Mucosa of stomach (tissue), 1 donor: ENCODE results near the gene B3GALT5.

ENCODE experiments used
- H3K27me3 ChIP-seq: one replicate; pipeline ENCODE4 v1.7.0; 2013; ENCODE audit warnings: mild to moderate bottlenecking, low read length; ENCODE audit not compliant: control insufficient read depth, insufficient read depth
- H3K36me3 ChIP-seq: one replicate; pipeline ENCODE4 v1.7.0; 2013; ENCODE audit warnings: low read length; ENCODE audit not compliant: control insufficient read depth, insufficient read depth
- H3K4me1 ChIP-seq: one replicate; pipeline ENCODE4 v1.7.0; 2013; ENCODE audit warnings: mild to moderate bottlenecking, low read length; ENCODE audit not compliant: control insufficient read depth, insufficient read depth
- H3K4me3 ChIP-seq: one replicate; pipeline ENCODE4 v1.7.0; 2013; ENCODE audit warnings: low read length
- H3K9ac ChIP-seq: one replicate; pipeline ENCODE4 v1.7.0; 2013; ENCODE audit warnings: mild to moderate bottlenecking, low read length, moderate library complexity
- H3K9me3 ChIP-seq: one replicate; pipeline ENCODE4 v1.7.0; 2013; ENCODE audit warnings: mild to moderate bottlenecking, low read length, moderate library complexity; ENCODE audit not compliant: control insufficient read depth
- donor health status: Pancreatic carcinoma.

B3GALT5 gene

GRCh38 chr21:39694750-39695149, 82.0 kb downstream of the B3GALT5 start:
- Histone ChIP-seq H3K9ac (no peak overlapping the region), H3K9me3 (no peaks in the 10 kb centered on the region), H3K27me3 (peaks cover 1% of the 10 kb centered on the region), H3K36me3 (no peaks in the 10 kb centered on the region), H3K4me1 (peaks cover under 1% of the 10 kb centered on the region), H3K4me3 (no peak overlapping the region)

DNA sequence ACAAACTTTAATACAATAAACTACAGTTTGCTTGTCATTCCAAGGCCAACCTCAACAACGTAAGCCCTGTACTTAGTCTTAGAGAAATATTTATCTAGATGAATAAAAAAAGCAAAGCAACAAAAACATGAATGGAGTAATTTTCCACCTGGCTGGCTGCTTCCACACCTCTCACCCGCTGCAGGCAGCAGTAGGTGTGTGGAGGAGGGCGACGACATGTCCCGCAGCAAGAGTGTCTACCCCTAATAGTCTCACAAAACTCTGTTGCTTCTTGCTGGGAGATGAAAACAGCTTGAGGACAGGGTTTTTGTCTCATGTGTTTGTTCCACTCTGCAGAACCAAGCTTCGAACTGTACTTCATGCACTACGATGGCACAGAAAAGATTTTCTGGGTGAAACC, 83.5 kb downstream of the B3GALT5 start:
- Histone ChIP-seq H3K9ac (no peak overlapping the region), H3K9me3 (no peaks in the 10 kb centered on the region), H3K27me3 (peaks cover 6% of the 10 kb centered on the region), H3K36me3 (no peaks in the 10 kb centered on the region), H3K4me1 (peaks cover 6% of the 10 kb centered on the region), H3K4me3 (no peak overlapping the region)

DNA sequence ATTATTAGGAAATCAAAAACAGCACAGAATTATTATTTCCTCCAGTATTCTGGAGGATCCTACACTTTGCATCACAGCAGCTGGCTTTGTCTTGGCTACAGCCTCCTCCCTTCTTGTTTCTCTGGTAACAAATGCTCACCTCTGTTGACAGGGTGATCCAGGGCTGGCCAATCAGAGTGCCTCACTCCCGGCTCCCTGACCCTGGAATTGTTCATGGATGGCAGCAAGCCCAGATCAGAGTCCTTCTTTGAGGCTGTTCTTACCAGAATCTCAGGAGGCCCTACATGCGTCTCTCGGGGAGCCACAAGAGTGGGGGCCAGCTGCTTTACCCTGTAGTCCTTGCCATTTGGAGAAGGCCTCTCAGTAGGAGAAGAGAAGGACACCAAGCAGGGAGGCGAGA, 83.9 kb downstream of the B3GALT5 start:
- Histone ChIP-seq H3K36me3 (no peaks in the 10 kb centered on the region), H3K9me3 (no peaks in the 10 kb centered on the region), H3K4me3 (no peak overlapping the region), H3K9ac (no peak overlapping the region), H3K4me1 (peaks cover 6% of the 10 kb centered on the region), H3K27me3 (peaks cover 6% of the 10 kb centered on the region)

DNA sequence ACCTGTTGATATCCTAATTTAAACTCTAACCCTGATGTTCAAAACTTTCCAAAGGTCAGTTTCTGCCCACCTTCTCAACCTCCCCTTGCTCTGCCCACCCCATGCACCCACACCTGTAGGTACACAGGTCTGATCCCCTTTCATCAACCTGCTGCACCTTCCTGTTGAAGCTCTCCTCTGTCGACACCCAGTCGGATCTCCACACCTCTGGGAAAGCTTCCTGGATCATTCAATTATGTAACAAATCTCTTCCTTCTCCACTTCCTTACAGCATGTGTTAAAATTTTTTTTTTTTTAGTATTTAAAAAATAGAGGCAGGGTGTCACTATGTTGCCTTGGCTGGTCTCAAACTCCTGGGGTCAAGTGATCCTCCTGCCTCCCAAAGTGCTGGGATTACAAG, 87.6 kb downstream of the B3GALT5 start:
- no peaks in the 10 kb centered on the region for H3K36me3 ChIP-seq
- peaks cover 6% of the 10 kb centered on the region for H3K27me3 ChIP-seq
- H3K9me3 ChIP-seq = no peaks in the 10 kb centered on the region
- H3K4me3 ChIP-seq = no peak overlapping the region
- H3K9ac ChIP-seq = no peak overlapping the region
- H3K4me1 ChIP-seq = peaks cover 16% of the 10 kb centered on the region

GRCh38 chr21:39703578-39703977, 90.8 kb downstream of the B3GALT5 start:
- Histone ChIP-seq H3K9me3 (no peaks in the 10 kb centered on the region), H3K4me1 (peaks cover 16% of the 10 kb centered on the region), H3K9ac (no peak overlapping the region), H3K36me3 (no peaks in the 10 kb centered on the region), H3K4me3 (no peak overlapping the region), H3K27me3 (peaks cover 6% of the 10 kb centered on the region)

DNA sequence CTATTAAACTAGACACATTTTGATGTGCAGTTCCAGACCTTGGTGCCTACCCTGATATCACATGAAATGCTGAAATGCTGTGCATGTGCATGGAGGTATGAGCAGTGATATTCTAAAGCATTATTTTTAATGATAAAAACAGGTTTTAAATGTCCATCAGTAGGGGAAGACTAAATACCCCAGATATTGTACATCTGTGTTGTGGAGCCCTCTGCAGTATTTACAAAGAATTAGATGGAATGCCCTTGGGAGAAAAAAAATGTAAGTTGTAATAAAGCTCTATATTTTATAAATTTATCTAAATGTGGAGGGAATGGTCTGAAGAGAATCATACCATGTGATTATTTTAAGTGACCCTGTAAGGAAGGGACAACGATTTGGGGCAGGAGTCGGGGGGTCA, 93.1 kb downstream of the B3GALT5 start:
- Histone ChIP-seq H3K36me3 (no peaks in the 10 kb centered on the region), H3K4me3 (no peak overlapping the region), H3K9ac (no peak overlapping the region), H3K4me1 (peaks cover 10% of the 10 kb centered on the region), H3K27me3 (no peaks in the 10 kb centered on the region), H3K9me3 (no peaks in the 10 kb centered on the region)

DNA sequence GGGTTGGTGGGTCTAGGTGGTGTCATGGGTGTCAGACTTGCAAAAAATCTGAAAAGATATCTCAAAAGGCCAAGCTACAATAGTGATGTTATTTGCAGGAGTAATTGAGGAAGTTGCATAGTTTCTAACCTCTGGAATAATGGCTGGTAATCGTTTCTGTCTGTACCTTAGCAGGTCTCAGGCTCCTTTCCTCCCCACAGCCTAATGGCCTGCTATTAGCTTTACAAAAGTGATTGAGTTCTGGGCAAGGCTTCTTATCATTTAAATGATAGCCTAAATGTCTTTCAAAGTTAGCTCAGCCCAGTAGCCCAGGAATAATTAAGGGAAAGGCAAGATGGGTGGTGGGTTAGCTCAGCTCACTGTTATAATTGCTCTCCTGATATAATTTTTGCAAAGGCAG, 94.6 kb downstream of the B3GALT5 start:
- H3K9ac ChIP-seq = no peak overlapping the region
- no peak overlapping the region for H3K4me3 ChIP-seq
- no peaks in the 10 kb centered on the region for H3K9me3 ChIP-seq
- H3K36me3 ChIP-seq = no peaks in the 10 kb centered on the region
- no peaks in the 10 kb centered on the region for H3K27me3 ChIP-seq
- peaks cover 3% of the 10 kb centered on the region for H3K4me1 ChIP-seq

DNA sequence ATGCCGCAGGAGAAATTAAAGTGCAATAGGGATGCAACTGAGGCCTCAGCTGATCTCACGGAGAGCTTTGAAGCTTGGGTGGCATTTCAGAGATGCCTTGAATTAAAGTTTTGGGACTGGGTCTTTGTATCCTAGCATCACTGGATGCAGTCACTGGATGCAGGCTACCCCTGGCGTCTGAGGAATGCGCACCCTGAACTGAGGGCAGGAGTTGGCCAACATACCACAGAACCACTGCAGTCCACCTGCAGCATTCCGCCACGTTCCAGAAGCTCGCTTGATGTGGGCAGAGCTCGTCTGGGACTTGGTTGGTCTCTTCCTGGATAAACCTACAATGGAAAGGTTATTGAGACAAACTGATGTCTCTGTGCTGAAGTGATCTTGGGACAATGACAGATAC, 98.1 kb downstream of the B3GALT5 start:
- H3K36me3 ChIP-seq = no peaks in the 10 kb centered on the region

GRCh38 chr21:39712273-39712672, 99.5 kb downstream of the B3GALT5 start:
- no peaks in the 10 kb centered on the region for H3K36me3 ChIP-seq
- H3K9ac ChIP-seq = no peak overlapping the region
- H3K27me3 ChIP-seq = no peaks in the 10 kb centered on the region
- H3K9me3 ChIP-seq = no peaks in the 10 kb centered on the region
- no peaks in the 10 kb centered on the region for H3K4me1 ChIP-seq
- H3K4me3 ChIP-seq = no peak overlapping the region

More for the DNA sequence above, 98.1 kb downstream of the B3GALT5 start:
- Histone ChIP-seq H3K4me3 (no peak overlapping the region), H3K9me3 (no peaks in the 10 kb centered on the region), H3K9ac (no peak overlapping the region), H3K4me1 (no peaks in the 10 kb centered on the region), H3K27me3 (no peaks in the 10 kb centered on the region)

DNA sequence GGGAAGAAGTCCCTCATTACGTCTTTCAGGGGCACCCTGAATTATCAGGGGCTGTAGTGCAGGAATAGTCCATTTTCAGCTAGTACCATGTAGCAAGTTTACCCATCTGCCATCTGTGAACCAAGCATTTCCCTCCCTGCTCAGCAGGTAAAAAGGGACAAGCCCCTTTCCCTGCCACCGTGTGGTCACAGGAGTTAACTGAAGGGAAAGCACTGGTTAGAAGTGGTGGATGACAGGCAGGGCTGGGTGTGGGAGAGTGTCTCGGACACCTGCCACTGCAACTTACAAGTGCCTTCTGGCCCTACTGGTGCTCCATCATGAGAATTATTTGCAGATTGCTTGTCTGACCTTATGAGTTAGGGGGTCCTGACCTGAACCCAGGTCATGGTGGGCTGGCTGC, 100.2 kb downstream of the B3GALT5 start:
- Histone ChIP-seq H3K36me3 (no peaks in the 10 kb centered on the region), H3K4me1 (no peaks in the 10 kb centered on the region), H3K9me3 (no peaks in the 10 kb centered on the region), H3K4me3 (no peak overlapping the region), H3K9ac (no peak overlapping the region), H3K27me3 (no peaks in the 10 kb centered on the region)

DNA sequence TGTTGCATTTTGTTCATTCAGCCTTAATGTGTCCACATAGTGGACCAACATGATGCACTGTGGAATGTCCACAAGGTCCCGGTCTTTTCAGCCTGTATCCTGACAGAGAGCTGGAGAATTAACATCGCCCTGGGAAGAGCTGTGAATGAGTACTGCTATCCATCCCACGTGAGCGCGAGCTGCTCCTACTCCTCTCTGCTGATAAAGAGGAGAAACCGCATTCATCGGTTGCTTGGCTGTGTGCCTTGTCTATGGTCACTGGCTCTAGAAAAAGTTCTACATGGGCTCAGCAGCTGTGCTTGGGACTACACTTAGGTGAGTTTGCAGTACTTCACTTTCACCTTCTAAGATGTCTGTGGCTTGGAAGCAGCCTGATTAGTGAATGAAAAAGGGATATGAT, 101.2 kb downstream of the B3GALT5 start:
- Histone ChIP-seq H3K9ac (no peak overlapping the region), H3K9me3 (no peaks in the 10 kb centered on the region), H3K27me3 (no peaks in the 10 kb centered on the region), H3K4me3 (no peak overlapping the region), H3K36me3 (no peaks in the 10 kb centered on the region), H3K4me1 (no peaks in the 10 kb centered on the region)

GRCh38 chr21:39714331-39714730, 101.6 kb downstream of the B3GALT5 start:
- no peak overlapping the region for H3K4me3 ChIP-seq
- no peaks in the 10 kb centered on the region for H3K9me3 ChIP-seq
- H3K4me1 ChIP-seq = no peaks in the 10 kb centered on the region
- no peak overlapping the region for H3K9ac ChIP-seq
- H3K36me3 ChIP-seq = no peaks in the 10 kb centered on the region
- H3K27me3 ChIP-seq = no peaks in the 10 kb centered on the region

DNA sequence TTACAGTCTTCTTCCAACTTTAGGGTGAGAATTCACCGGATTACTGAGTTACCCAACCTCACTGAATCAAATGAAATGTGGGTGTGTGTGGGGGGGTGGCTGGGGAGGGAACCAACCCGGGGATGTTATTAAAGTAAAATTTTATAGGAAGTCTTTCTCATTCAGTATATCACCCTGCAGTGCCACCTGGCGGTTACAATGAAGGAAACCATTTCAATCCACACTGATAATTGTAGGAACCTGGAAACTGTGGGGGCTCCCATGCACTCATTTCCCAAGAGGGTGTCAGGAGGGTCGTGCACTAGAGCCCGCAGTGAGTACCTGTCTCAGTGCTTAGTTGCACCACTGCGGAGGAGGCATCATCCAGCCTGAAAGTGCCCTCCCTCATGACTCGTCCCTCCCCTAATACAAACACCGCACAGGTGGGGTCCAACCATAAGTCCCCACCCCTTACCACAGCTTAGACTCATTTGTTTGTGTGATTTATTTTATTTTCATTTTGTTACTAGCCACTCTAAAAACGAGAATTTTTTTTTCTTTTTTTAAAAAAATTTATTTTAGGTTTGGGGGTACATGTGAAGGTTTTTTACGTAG, 103.2 kb downstream of the B3GALT5 start:
- Histone ChIP-seq H3K9me3 (no peaks in the 10 kb centered on the region), H3K4me1 (no peaks in the 10 kb centered on the region), H3K27me3 (no peaks in the 10 kb centered on the region), H3K9ac (no peak overlapping the region), H3K4me3 (no peak overlapping the region), H3K36me3 (no peaks in the 10 kb centered on the region)
